Spleen (tissue), 11 donors: ENCODE measurements around the gene DCLK2. TPM values are rescaled to one million over a fixed set of nuclear protein-coding genes. Genes with fewer than 3 reads are reported as not detected.

ENCODE experiments used
- DNase-seq: peaks from one replicate; pipeline ENCODE4 v3.0.0-alpha.2; 2020
- H3K27ac ChIP-seq, 8 donors: fragments of 200-600 bp; sonication (generic) in 7 of 8; 1 replicate in 4 of 8; 2 replicates in 4 of 8; pipeline versions ENCODE4 v1.5.0 to v1.8.0; 2016 to 2021; ENCODE audit warnings: inconsistent platforms in 4 of 8, mild to moderate bottlenecking in 4 of 8, moderate library complexity in 1 of 8
- H3K27me3 ChIP-seq, 7 donors: fragments of 200-600 bp; sonication (generic) in 6 of 7; replicated peaks in 1 of 7; 1 replicate in 4 of 7; 2 replicates in 3 of 7; pipeline versions ENCODE4 v1.5.0 to v1.8.0; 2016 to 2021; ENCODE audit warnings: inconsistent platforms in 3 of 7, mild to moderate bottlenecking in 1 of 7
- H3K36me3 ChIP-seq, 6 donors: fragments of 200-600 bp; sonication (generic) in 5 of 6; 1 replicate in 4 of 6; 2 replicates in 2 of 6; pipeline versions ENCODE4 v1.5.0 to v1.8.0; 2016 to 2021; ENCODE audit warnings: inconsistent platforms in 2 of 6
- H3K4me1 ChIP-seq, 6 donors: fragments of 200-600 bp; sonication (generic) in 5 of 6; 1 replicate in 3 of 6; 2 replicates in 3 of 6; pipeline versions ENCODE4 v1.5.0 to v1.8.0; 2016 to 2021; ENCODE audit warnings: inconsistent platforms in 3 of 6
- H3K4me3 ChIP-seq, 8 donors: fragments of 200-600 bp; sonication (generic) in 7 of 8; 1 replicate in 4 of 8; 2 replicates in 4 of 8; pipeline versions ENCODE4 v1.5.0 to v1.8.0; 2016 to 2021; ENCODE audit warnings: inconsistent platforms in 4 of 8, mild to moderate bottlenecking in 4 of 8, moderate library complexity in 2 of 8
- H3K9me3 ChIP-seq, 8 donors: fragments of 200-600 bp; sonication (generic) in 7 of 8; 1 replicate in 4 of 8; 2 replicates in 4 of 8; pipeline versions ENCODE4 v1.5.0 to v1.8.0; 2016 to 2021; ENCODE audit warnings: inconsistent platforms in 4 of 8
- CTCF ChIP-seq, 11 experiments: fragments of 200-600 bp in 7 of 11; fragments of 450-650 bp in 4 of 11; sonication (generic) in 4 of 11; IDR thresholded peaks in 8 of 11; conservative IDR thresholded peaks in 3 of 11; 1 replicate in 7 of 11; 2 replicates in 4 of 11; pipeline versions ENCODE4 v1.4.0 to v1.8.0; 2016 to 2021; ENCODE audit warnings: antibody characterized with exemption in 11 of 11, inconsistent platforms in 4 of 11, mild to moderate bottlenecking in 1 of 11
- POLR2A ChIP-seq, 3 donors: fragments of 450-650 bp; IDR thresholded peaks; one replicate each; pipeline ENCODE4 v1.5.1; 2017; ENCODE audit warnings: antibody characterized with exemption in 3 of 3, mild to moderate bottlenecking in 1 of 3
- POLR2AphosphoS5 ChIP-seq, 3 donors: sonication (generic); formaldehyde crosslinking; IDR thresholded peaks; one replicate each; pipeline ENCODE4 v1.5.1; 2017; ENCODE audit warnings: antibody characterized with exemption in 3 of 3
- WGBS, 5 donors: extraction: QIAGEN DNeasy Blood & Tissue Kit in 3 of 5; methylation state at CpG; one replicate each; pipeline versions ENCODE4 v1.1.5 to v1.1.7; 2013 to 2018; 5-methylcytosine and 5-hydroxymethylcytosine counted together
- intact Hi-C: fragments of 100-400 bp; cut with DNase I; formaldehyde crosslinking; loops from one replicate; pipeline ENCODE4 v1.15.0; 2023; ENCODE audit warnings: low total_unique reads
- polyA plus RNA-seq, 3 donors: library from polyadenylated mRNA; stranded (reverse); fragments of 200-250 nt; gene quantifications; one replicate each; pipeline ENCODE4 v1.2.1, GENCODE V29; 2013
- total RNA-seq, 7 donors: library from RNA; depleted of rRNA in 3 of 7; stranded (reverse); fragments of >200 nt in 3 of 7; fragmentation: NEBNext Ultra II Directional in 4 of 7; extraction: Animal tissue kit (Norgen Biotek cat#: 25700) in 4 of 7; gene quantifications; one replicate each; pipeline versions ENCODE4 v1.1.0 to v1.2.1, GENCODE V29; 2016 to 2021
- donor health status: healthy with polysubstance abuse.
- donor health status: DM: no; HTN: no; CAD: no; lungs with moderate emphysema.
- donor health status: DM: no; HTN: no; CAD: no.
- donor health status: Bipolar disorder and iron deficiency.
- donor health status: healthy.
- donor health status: DM: no; HTN: no; CAD: no.
- donor health status: DM: yes; HTN: yes; CAD: no.

Gene DCLK2
- total and polyA plus RNA-seq, 10 donors, result 0.53 to 6.1 (median 3.9) TPM

DNA sequence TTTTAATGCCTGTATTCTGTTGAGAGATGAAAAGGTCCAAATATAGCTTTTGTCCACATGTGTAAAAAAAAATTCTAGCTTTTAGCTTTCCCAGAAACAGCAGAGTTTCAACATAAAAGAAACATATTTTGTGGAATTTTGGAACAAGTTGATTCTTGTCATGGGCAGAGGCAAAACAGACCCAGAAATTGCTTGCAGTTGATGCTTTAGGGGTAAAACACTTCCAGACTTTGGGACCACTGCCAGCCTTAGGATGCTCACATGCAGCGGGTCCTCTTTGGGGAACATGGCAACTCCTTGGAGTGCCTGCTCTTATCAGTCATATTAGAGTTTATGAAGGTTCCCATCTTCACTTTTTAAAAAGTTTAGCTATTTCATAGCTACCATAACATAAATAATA, 30.4 kb downstream of the DCLK2 start:
- Histone ChIP-seq H3K9me3 (peaks cover 0 to 3% (median 0%) of the 10 kb centered on the region in 8 donors), H3K4me1 (peaks cover 0 to 6% (median 0%) of the 10 kb centered on the region in 6 donors), H3K36me3 (no peaks in the 10 kb centered on the region), H3K27ac (no peak overlapping the region), H3K27me3 (no peaks in the 10 kb centered on the region), H3K4me3 (no peak overlapping the region)
- TF ChIP-seq POLR2AphosphoS5 (IDR thresholded peaks at IDR 0.05) (no peak), POLR2A (IDR thresholded peaks at IDR 0.05) (no peak), CTCF (IDR thresholded peaks at IDR 0.05 in 8 of 11, conservative IDR thresholded peaks at IDR 0.05 in 3 of 11) (no peak)
- intact Hi-C loops, result no loop called here
- no peak for DNase-seq
- 87 to 100% (median 94%) methylated on average over 1 of the region's 1 CpG for WGBS, 5 donors

GRCh38 chr4:150114641-150115040, 36.4 kb downstream of the DCLK2 start:
- no peak overlapping the region for H3K4me3 ChIP-seq
- 83 to 94% (median 93%) methylated on average over 1 of the region's 1 CpG for WGBS, 5 donors
- intact Hi-C loops, result no loop called here
- H3K27ac ChIP-seq, result no peak overlapping the region
- no peak for DNase-seq
- TF ChIP-seq CTCF (IDR thresholded peaks at IDR 0.05 in 8 of 11, conservative IDR thresholded peaks at IDR 0.05 in 3 of 11), result no peak
- TF ChIP-seq POLR2AphosphoS5 (IDR thresholded peaks at IDR 0.05), result no peak
- TF ChIP-seq POLR2A (IDR thresholded peaks at IDR 0.05), result no peak
- H3K4me1 ChIP-seq, result peaks cover 0 to 6% (median 0%) of the 10 kb centered on the region in 6 donors
- H3K9me3 ChIP-seq, result peaks cover 0 to 21% (median 15%) of the 10 kb centered on the region in 8 donors
- H3K27me3 ChIP-seq, result no peaks in the 10 kb centered on the region
- no peaks in the 10 kb centered on the region for H3K36me3 ChIP-seq

GRCh38 chr4:150115851-150116250, 37.6 kb downstream of the DCLK2 start:
- TF ChIP-seq CTCF (IDR thresholded peaks at IDR 0.05 in 8 of 11, conservative IDR thresholded peaks at IDR 0.05 in 3 of 11), result no peak
- no peak for TF ChIP-seq POLR2AphosphoS5 (IDR thresholded peaks at IDR 0.05)
- TF ChIP-seq POLR2A (IDR thresholded peaks at IDR 0.05), result no peak
- H3K4me3 ChIP-seq, result no peak overlapping the region
- H3K27ac ChIP-seq, result no peak overlapping the region
- H3K27me3 ChIP-seq, result no peaks in the 10 kb centered on the region
- H3K4me1 ChIP-seq, result peaks cover 0 to 2% (median 0%) of the 10 kb centered on the region in 6 donors
- intact Hi-C loops, result no loop called here
- no peaks in the 10 kb centered on the region for H3K36me3 ChIP-seq
- WGBS, 5 donors, result 77 to 95% (median 81%) methylated on average over 1 to 2 of the region's 2 CpGs
- DNase-seq, result no peak
- peaks cover 0 to 21% (median 15%) of the 10 kb centered on the region in 8 donors for H3K9me3 ChIP-seq

- intact Hi-C loops, result no loop called here
- no peak for DNase-seq
- Histone ChIP-seq H3K27me3 (no peaks in the 10 kb centered on the region), H3K9me3 (peaks cover 0 to 24% (median 18%) of the 10 kb centered on the region in 8 donors), H3K36me3 (no peaks in the 10 kb centered on the region), H3K27ac (no peak overlapping the region), H3K4me1 (peaks cover 0 to 2% (median 0%) of the 10 kb centered on the region in 6 donors), H3K4me3 (no peak overlapping the region)
- TF ChIP-seq CTCF (IDR thresholded peaks at IDR 0.05 in 8 of 11, conservative IDR thresholded peaks at IDR 0.05 in 3 of 11), result no peak
- TF ChIP-seq POLR2AphosphoS5 (IDR thresholded peaks at IDR 0.05), result no peak
- no peak for TF ChIP-seq POLR2A (IDR thresholded peaks at IDR 0.05)
- WGBS, 5 donors, result 91 to 100% (median 96%) methylated on average over 2 of the region's 2 CpGs
Observed at GRCh38 chr4:150116506-150116905, 38.3 kb downstream of the DCLK2 start.
